HG03045 (cell line): ENCODE results near the gene RGS6.
"Not testable (repeated sequence)": the region's sequence is repeated elsewhere in the genome, so short reads cannot be mapped to it uniquely, and the experiment has no call there.

Source experiments
- ATAC-seq: cut with Tn5 transposase; IDR thresholded peaks from one replicate; pipeline ENCODE4 v1.9.1; 2021; ENCODE audit warnings: mild to moderate bottlenecking, moderate library complexity; ENCODE audit not compliant: unreplicated experiment

RGS6 gene

DNA sequence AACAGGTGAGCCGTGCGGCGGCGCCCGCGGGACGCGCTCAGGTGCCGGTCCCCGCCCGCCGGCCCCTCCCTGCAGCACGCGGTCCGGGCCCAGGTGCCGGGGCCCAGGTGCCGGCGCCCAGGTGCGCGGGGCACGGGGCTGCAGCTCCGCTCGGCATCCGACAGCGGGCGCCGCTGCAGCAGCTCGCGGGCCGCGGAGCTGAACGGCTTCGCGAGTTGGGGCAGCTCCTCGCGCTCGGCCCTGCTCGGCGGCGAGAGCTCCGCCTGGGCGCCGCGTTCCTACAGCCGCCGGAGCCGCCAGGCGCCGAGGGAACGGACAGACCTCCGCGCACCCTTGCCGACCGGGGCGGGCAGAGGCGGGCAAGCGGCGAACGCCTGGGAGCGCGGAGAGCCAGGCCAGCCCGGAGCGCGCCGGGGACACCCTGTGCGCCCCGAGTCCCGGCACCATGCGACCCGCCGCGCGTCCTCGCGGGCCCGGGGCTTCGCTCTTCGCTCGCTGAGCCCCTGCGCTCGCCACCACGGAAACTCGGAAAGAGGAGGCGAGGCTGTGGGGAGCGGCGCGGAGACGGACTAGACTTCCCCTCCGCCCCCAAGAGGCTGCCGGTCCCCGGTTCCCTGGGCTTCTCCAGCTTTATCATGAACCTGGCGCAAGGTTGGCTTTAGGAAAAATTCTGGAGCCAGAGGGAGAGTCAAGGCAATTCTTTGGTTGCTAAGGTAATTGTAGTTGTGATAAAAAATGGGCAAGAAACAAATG, at the start of gene RGS6:
Gene RGS6 (plus strand): TSS at position 201 of the 753 bp plus-strand sequence.
- ATAC-seq = no peak

DNA sequence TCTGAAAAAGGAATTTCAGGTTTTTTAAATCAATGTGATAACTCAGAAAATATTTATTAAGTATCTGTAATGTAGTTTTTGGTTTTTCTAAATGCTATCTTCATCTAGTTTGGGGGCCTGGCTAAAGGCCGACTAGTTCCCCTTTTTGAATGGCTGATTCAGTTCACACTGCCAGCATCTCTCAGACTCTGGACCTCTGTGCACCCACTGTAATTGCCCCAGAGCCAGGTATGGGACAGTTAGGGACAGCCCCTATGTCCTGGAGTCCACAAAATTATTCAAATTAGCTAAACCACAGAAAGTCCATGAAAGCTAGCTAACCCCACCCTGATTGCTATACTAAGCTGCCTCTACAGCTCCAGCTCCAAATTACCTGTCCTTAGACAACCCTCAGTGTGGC, 49.1 kb upstream of the RGS6 start:
- no peak for ATAC-seq

DNA sequence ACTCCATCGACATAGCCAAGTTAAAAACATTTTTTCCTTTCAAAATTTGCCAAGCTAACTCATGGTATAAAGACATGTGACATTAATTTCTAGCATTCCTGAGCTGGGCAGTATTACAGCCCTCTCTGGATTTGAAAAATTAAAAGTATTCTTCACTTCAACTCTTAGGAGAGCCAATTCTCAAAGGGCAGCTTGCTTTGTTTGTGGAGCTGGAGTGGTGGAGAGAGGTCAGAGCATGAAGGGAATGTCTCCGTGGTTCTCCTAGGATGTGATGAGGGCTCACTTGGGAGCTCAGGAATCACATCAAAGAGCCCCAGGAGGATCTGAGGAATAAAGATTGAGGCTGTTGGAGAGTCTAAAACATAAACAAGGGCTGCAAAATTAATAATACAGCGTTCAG, 46.9 kb upstream of the RGS6 start:
- no peak for ATAC-seq

DNA sequence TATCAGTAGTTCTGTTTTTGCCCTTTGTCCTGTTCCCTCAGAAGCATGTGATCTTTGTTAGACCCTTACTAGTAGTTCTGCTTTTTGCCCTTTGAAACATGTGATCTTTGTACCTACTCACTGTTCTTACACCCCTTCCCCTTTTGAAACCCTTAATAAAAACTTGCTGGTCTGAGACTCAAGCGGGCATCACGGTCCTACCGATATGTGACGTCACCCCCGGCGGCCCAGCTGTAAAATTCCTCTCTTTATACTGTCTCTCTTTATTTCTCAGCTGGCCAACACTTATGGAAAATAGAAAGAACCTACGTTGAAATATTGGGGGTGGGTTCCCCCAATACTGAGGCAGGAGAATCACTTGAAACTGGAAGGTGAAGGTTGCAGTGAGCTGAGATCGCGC, 44.4 kb upstream of the RGS6 start:
- ATAC-seq = not testable (repeated sequence)

DNA sequence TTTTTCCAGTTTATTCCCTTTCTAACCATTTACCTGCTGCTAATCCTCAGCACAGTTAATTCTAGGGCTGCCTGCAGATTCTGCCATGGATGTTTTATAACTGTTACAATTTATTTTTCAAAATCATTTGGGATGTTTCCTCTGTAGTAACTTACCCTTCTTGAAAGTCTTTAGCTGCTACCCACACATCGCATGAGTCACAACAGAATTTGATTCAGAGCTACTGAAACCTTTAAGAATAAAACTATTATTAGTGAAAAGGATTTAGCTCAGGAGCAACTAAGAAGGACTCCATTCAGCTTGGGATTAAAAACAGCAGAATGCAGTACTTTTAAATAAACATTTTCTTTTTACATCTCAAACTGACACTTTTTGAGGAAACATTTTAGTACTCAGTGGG, 41.7 kb upstream of the RGS6 start:
- no peak for ATAC-seq

DNA sequence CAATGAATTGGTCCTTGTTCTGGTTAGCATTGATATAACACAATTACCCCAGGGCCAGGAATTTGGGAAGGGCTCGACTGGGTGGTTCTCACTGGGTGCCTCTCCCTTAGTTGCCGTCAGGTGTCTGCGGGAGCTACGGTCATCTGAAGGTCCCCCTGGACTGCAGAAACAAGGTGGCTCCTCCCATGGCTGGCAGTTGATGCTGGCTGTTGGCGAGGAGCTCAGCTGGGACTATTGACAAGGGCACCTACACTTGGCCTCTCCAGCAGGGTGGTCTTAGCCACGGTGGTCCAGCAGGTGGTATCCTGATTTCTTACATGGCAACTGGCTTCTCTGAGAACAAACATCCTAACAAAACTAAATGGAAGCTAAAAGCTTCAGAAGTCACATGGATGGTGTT, 41.0 kb upstream of the RGS6 start:
- ATAC-seq = no peak

DNA sequence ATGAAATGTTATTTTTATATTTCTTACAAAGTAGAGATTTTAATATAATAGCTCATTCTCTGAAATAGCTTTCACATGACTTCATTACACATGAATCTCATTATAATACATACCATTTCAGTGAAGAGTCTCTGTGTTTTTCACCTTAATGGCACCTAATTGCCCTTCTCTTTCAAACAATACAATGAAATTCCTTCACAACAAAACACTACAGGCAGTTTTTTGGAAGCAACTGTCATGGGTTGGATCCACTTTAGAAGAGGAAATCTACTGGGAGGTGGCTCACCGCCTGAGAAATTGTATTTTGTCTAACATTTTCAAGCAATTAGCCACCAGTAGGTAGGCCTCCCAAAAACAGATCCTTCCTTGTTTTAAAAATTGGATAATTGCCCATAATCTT, 40.3 kb upstream of the RGS6 start:
- no peak for ATAC-seq

DNA sequence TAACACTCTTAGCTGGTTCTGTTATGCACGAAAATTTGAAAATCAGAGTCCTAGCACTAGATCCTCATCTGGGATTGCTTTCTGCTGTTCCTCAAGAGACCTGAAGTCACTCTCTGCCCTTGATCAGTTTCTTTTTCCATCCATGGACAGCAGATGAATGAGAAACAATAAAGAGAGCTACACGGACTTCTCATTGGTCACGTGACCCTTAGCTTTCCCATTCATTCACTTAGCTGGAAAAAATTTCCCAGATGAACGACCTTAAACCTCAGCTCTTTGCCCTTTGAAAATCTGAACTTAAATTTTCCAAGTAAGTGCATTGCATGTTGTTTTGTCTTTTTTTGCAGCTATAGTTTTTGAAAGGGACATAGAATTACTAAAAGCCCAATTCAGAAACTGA, 27.2 kb upstream of the RGS6 start:
- ATAC-seq = no peak

DNA sequence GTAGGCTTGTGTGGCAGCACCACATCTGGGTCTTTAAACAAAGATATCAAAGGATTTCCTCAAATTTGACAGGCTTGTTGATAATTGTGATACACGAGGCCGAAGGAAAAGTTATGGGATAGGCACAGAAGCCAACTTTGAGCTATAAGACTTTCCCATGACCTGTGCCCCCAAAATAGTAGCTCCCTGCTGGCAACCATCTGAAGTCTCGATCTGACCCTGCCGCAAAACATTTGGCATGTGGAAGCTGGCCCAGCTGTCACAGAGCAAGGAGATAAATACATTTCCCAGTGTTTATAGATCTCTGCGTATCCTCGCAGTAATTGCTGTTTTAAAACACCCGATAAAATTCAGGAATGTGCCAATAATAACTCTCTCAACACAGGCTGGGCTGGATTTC, 26.4 kb upstream of the RGS6 start:
- ATAC-seq = no peak

DNA sequence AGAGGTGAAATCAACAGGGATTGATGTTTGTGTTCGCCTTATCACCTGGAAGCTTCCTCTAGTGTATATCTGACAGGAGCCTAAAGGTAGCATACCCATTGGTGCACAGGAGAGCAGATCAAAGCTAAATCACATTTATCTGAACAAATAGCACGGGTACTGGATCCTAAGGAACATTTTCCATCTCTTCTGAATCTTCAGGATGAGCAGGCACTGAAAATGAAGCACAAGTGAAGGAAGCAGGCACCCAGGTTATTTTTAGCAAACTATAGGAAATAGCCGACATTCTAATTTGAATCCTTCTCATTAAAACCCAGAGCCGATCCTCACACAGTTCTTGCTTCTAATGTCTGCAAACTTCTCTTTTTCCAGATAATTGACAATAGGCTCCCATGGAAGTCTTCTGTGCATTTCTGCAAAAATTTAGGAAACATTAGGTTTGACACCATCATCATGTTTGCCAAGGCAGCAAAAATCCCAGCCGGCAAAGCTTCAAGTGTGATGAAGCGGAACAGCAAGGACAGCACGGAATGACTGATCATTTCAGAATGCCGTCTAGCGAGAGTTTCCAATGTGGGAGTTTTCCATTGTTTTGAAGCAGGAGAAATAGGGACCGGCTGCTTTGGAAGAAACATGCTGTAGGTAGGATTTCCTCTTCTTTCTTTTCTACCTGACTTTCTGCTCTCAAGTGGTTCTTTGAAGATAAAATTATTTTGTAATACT, 24.3 kb upstream of the RGS6 start:
- ATAC-seq = no peak

DNA sequence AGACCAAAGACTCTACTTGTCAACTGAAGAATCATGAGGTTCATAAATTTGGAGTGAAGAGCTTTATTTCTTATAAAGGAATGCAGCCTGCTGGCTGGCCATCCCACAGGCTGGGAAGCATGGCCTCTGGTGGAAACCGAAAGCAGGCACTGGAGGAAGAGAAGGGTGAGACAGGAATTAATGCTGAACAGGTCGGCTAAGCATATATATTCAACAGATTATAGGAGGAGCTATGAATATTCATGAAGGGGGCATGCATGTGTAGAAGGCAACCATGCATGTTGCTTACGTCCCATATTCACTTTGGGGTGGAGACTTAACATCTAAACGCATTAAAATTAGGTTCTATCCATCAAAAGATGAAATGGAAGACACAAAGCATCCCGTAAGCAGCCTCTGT, 20.6 kb upstream of the RGS6 start:
- no peak for ATAC-seq

DNA sequence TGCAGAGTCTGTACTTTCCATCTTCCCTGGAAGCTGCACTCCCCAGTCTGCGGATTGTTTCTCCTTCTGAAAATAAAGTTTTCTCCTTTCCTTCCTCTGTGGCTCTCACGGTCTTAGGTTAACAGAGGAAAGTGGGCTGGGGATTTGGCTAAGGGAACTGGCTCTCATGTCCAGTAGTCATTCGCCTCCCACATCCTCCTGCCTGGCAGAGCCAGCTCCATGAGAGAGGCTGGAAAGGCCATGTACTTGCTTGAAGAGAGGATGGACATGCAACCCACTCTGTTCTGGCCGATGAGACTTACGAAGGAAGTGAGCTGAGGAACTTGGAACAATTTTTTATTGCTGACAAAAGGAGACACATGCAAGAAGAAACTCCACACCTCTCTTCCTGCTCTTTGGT, 18.9 kb upstream of the RGS6 start:
- ATAC-seq = no peak

DNA sequence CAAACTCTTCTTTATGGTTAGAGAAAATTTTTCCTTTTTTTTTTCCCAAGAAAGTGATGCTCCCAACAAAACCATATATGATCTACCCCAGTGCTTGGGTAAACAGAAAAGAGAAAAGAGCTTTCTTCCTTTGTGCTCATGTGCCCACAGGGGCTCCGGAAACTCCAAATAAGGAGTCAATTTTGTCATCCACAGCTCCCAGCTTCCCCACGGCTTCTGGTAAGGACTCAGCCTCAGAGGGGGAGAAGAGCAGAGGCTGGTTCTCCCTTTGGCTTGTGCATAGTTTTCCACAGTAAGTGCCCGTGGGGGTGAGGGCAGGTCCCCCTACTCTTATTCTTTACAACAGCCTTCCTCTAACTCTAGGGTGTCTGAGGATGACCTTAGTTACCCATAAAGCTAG, 13.3 kb upstream of the RGS6 start:
- ATAC-seq = no peak

DNA sequence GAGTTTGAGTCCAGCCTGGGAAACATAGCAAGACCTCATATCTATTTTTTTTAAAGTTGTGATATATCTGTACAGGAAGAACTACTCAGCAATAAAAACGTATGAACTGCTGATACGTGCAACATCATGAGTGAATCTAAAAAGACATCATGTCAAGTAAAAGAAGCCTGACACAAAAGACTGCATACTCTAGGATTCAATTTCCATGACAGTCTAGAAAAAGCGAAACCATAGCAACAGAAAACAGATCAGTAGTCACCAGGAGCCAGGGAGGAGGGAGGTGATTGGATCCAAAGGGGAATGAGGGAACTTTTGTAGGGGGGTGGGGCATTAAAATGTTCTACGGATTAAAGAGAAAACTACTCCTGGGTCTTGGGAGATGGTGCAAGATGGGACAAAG, 8.7 kb upstream of the RGS6 start:
- no peak for ATAC-seq

DNA sequence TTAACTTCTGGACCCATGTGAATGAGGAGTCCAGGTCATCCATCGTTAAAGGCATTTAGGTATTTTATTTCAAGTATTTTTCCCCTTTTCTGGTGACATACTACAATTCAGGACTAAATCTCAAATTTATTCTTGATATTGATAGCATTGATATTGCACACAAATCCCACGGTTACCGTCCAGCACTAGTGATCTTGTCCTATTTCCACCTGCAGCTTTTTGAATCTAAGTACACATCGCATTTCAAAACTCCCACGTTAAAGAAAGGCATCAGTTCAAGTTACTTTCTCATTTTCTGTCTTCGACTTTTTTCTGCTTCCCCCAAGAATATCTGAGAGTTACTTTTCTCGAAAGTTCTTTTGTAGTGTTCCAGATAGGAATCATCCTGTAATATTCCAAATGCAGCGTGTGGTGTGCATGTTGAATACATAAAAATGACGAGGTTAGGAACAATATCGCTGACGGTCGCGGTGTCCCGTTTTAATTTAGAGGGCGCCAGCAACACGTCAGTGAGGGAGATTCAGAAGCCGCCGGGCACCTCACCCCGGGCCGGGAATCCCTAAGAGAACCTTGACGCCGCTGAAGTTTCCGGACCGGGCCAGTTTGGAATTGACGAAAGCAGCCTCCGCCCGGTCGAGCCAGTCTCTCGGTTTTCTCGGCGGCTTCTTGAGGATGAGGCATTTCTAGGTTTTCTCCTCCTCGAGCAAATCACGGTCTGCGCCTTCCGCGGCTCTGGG, 569 bp upstream of the RGS6 start:
- no peak for ATAC-seq

DNA sequence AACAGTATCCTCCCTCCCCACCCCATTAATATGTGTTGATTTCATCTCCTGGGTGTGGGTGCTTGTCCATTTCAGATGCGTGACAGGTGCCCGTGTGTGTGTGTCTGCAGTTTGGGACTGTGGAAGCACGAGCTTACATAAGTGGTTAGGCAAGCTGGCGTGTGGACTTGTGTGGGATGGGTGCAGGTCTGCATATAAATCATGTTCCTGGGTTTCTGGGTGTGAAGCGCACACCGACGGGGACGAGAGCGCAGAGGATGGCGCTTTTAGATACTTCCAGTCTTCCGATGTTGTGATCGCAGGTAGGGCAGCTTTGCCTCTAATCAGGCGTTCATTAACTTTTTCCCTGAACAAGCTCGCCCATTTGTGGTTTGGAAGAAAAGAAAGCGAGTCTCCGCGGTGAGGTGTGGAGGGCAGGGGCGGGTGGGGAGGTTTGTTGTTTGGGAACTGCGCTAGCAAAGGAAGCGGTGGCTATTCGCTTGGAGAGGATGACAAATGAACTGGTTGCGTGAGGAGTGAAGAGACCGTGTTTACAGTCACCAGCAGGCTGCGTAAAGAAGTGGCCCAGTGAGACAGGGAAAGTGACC, 865 bp downstream of the RGS6 start:
- no peak for ATAC-seq

DNA sequence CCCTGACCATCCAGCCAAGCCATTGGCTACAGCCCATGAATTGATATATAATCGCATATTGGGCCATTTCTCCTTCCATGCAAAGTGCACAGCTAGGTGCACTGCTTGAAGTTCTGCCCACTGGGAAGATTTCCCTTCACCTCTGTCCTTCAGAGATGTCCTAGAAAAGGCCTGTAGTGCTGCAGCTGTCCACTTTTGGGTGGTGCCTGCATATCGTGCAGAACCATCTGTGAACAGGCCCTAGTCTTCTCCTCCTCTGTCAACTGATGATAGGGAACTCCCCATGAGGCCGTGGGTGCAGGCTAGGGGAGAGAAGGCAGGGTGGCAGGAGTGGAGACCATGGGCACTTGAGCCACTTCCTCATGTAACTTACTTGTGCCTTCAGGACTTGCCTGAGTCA, 6.0 kb downstream of the RGS6 start:
- not testable (repeated sequence) for ATAC-seq

DNA sequence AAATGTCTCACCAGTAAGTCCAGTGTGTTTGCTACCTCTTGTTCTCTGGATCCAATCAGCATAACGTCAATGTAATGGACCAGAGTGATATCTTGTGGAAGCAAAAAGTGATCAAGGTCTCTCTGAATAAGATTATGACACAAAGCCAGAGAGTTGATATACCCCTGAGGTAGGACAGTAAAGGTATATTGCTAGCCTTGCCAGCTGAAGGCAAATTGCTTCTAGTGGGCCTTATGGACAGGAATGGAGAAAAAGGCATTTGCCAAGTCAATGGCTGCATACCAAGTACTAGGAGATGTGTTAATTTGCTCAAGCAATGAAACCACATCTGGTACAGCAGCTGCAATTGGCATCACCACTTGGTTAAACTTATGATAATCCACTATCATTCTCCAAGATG, 7.1 kb downstream of the RGS6 start:
- ATAC-seq = not testable (repeated sequence)

DNA sequence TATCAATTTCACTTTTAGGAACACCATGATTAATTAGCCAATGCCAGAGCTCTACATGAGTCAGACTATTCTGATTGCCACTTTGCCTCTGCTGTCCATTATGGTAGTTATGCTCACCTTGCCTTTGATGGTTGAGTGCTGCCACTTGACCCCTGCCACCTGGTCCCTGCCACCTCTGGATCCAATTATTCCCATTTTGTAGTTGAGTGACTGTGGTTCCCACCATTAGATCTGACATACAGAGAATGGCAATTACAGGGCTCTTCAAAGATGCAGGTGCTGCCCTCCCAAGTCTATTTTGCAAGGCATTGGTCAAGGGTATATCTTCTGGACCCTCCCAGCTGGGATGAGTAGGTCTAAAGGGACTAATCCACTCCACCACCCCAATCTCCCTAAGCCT, 8.3 kb downstream of the RGS6 start:
- ATAC-seq = not testable (repeated sequence)

DNA sequence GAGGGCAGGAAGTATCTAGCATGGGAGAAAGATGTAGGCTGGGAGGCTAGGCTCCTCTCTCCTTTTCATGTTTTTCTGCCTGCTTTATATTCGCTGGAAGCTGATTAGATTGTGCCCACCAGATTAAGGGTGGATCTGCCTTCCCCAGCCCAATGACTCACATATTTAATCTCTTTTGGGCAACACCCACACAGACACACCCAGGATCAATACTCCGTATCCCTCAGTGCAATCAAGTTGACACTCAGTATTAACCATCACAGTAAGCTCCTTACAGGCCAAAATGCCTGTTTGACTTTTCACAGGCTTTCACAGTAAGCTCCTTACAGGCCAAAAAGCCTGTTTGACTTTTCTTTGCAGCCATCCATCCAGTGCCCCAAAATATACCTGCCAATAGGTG, 9.4 kb downstream of the RGS6 start:
- not testable (repeated sequence) for ATAC-seq

DNA sequence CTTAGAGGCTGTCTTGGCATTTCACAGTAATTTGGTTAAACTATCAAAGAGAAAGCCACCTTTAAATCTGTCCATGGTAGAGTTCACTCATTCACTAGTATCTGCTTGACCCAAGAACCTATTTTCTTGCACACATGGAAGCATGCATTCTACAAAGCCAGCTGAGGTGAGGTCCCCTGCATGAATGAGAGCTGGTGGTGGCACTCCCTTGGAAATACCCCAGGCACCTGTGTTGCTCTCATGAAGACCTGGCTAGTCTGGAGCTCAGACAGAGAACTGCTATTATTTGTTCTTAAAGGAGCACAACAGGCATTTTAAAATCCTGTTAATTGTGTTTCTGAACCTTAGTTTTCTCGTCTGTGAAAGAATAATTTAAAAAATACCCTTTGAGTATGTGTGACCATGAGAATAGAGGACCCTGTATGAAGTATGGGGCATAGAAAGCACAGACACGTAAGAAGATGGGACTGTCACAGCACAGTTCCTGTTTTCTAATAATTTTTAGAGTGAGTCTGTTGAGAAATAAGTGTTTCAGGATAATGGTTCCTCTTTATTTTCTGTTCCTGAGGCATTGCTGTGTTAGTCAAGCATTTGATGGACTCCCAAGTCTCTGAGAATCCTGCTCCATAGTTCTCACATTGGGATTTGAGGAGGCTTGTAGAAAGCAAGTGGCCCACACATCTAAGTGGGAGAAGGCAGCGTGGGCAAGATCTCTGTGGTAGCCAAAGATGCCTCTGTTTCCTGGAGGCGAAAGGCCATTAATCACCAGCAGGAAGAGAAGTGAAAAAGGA, 10.9 kb downstream of the RGS6 start:
- no peak for ATAC-seq
